BLaER1 (cell line): Measurements from ENCODE around the gene SLC15A5.

Experiments
- H3K27ac ChIP-seq: shearing (Covaris generic); formaldehyde crosslinking; 2 replicates; pipeline ENCODE4 v1.8.1; 2022
- H3K27me3 ChIP-seq: shearing (Covaris generic); formaldehyde crosslinking; 2 replicates; pipeline ENCODE4 v1.8.1; 2022
- H3K36me3 ChIP-seq: shearing (Covaris generic); formaldehyde crosslinking; 2 replicates; pipeline ENCODE4 v1.8.1; 2022
- H3K4me1 ChIP-seq: shearing (Covaris generic); formaldehyde crosslinking; 2 replicates; pipeline ENCODE4 v1.8.1; 2022
- H3K4me2 ChIP-seq: shearing (Covaris generic); formaldehyde crosslinking; 2 replicates; pipeline ENCODE4 v1.8.1; 2022
- H3K4me3 ChIP-seq: shearing (Covaris generic); formaldehyde crosslinking; 2 replicates; pipeline ENCODE4 v1.8.1; 2022
- H3K9ac ChIP-seq: shearing (Covaris generic); formaldehyde crosslinking; 2 replicates; pipeline ENCODE4 v1.8.1; 2022
- H3K9me3 ChIP-seq: shearing (Covaris generic); formaldehyde crosslinking; 2 replicates; pipeline ENCODE4 v1.8.1; 2022
- H4K20me1 ChIP-seq: shearing (Covaris generic); formaldehyde crosslinking; 2 replicates; pipeline ENCODE4 v1.8.1; 2022
- Cebpa-rat ChIP-seq: shearing (Covaris generic); IDR thresholded peaks from 2 replicates; pipeline ENCODE4 v1.8.1; 2022

SLC15A5 gene

DNA sequence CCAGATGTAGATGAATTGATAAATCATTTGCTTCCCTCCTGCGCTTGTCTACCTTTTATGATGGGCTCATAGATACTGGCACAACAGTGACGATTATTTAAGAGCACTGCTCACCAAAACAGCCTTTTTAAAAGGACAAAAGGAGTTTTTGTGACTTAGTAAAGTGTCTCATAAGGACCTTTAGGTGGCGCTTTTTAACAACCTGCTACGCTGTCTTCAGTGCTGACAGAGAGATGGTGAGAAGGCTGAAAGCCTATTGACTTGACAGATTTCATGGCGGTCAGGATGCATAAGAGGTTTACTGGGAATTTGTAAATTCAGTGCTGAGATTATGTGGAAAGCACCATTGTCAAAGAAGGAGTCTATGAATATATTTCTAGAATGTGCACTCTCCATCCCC lies 87.6 kb downstream of the SLC15A5 start:
- no peak overlapping the region for H3K4me3 ChIP-seq
- no peaks in the 10 kb centered on the region for H3K4me1 ChIP-seq
- TF ChIP-seq Cebpa-rat: no peak
- H3K36me3 ChIP-seq: no peaks in the 10 kb centered on the region
- H3K9me3 ChIP-seq: no peaks in the 10 kb centered on the region
- H3K9ac ChIP-seq: no peak overlapping the region
- H4K20me1 ChIP-seq: no peaks in the 10 kb centered on the region
- H3K4me2 ChIP-seq: no peak overlapping the region
- no peaks in the 10 kb centered on the region for H3K27me3 ChIP-seq
- no peak overlapping the region for H3K27ac ChIP-seq

DNA sequence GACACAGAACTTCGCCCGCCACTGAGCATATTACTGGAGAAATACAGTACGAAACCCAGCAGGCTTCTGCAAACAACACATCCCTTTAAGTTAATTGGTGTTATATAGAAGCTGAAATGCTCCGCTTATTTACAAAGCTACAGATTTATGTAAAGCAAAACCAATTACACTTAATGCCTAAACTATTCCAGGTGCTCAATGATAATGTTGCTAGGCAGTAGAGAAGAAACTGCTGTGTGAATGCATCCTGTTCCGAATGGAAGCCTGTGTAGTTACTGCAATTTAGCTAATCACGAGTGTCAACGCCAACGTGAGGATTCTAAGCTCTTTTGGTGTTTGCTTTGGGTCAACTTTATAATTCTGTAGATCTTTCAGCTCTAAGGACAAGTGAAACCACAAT lies 89.8 kb downstream of the SLC15A5 start:
- Histone ChIP-seq H3K36me3 (no peaks in the 10 kb centered on the region), H3K4me3 (no peak overlapping the region), H3K4me1 (no peaks in the 10 kb centered on the region), H3K9me3 (no peaks in the 10 kb centered on the region), H3K4me2 (no peak overlapping the region), H3K27me3 (no peaks in the 10 kb centered on the region), H3K9ac (no peak overlapping the region), H4K20me1 (no peaks in the 10 kb centered on the region), H3K27ac (no peak overlapping the region)
- no peak for TF ChIP-seq Cebpa-rat

DNA sequence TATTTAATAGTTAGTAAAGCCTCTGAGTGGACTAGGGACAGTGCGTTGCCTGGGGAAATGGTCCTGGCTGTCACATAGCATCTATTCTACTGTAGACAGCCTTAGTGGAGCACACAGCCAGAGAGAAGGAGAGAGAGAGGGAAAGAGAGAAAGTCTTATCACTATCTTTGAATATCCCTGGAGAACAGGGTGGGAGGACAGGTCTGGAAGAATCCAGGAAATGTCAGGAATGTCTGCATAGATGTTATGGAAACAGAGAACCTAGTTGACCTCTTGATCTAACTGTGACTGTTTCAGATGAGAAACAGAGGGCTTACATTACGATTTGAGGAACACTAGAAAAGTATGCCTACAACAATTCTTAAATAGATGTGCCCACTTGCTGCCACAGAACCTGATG lies 92.8 kb downstream of the SLC15A5 start:
- H3K4me1 ChIP-seq: no peaks in the 10 kb centered on the region
- TF ChIP-seq Cebpa-rat: no peak
- no peak overlapping the region for H3K9ac ChIP-seq
- H3K4me3 ChIP-seq: no peak overlapping the region
- H3K9me3 ChIP-seq: no peaks in the 10 kb centered on the region
- no peak overlapping the region for H3K27ac ChIP-seq
- H4K20me1 ChIP-seq: no peaks in the 10 kb centered on the region
- no peaks in the 10 kb centered on the region for H3K36me3 ChIP-seq
- H3K4me2 ChIP-seq: no peak overlapping the region
- H3K27me3 ChIP-seq: no peaks in the 10 kb centered on the region

DNA sequence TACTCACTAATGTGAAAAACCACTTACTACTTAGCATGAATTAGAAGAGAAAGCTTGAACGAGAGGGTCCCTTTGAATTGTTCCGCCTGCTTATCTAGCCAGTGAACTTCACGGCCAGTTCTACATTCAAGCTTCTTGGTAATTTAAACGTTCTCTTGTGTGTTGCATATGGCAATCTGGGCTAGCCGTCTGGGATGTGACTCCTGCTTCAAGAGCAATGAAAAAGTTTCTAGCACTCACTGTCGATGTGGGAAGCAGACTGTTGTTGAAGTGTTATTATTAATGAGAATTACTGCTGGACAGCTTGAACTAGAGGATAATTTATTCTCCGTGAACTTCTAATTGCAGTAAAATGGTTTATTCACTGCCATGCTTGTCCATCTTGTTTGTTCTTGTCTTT lies 93.9 kb downstream of the SLC15A5 start:
- Histone ChIP-seq H3K4me1 (no peaks in the 10 kb centered on the region), H3K27me3 (no peaks in the 10 kb centered on the region), H3K27ac (no peak overlapping the region), H3K9me3 (no peaks in the 10 kb centered on the region), H3K36me3 (no peaks in the 10 kb centered on the region), H3K4me3 (no peak overlapping the region), H3K4me2 (no peak overlapping the region), H4K20me1 (no peaks in the 10 kb centered on the region), H3K9ac (no peak overlapping the region)
- TF ChIP-seq Cebpa-rat: no peak

DNA sequence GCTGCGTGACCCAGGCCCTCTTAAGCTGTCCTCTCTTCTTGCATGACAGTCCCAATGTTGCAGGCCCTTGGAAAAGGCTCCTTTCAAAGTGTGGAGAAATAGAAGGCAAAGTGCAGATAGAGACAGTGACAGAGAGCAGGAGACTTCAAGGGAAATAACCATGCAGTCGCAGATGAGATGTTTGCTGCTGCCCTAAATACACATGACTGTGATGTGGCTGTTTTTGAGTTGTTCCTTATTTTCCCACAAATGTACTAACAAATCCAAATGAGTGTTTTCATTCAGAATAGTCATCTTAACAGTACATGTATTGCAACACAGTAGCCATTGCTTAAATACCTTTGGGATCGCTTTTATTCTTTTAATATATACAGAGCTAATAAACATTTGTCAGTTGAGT lies 101.6 kb downstream of the SLC15A5 start:
- no peak for TF ChIP-seq Cebpa-rat

DNA sequence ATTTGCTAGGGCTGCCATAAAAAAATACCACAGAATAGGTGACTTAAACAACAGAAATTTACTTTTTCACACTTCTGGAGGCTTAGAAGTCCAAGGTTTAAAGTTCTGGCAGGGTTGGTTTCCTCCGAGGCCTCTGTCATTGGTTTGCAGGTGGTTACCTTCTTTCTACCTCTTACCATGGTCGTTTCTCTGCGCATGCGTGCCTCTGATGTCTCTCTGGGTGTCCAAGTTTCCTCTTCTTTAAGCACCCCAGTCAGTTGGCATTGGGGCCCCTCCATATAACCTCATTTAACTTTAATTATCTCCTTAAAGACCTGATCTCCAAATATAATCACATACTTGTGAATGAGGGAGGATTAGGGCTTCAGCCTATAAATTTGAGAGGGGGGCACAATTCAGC lies 103.2 kb downstream of the SLC15A5 start:
- TF ChIP-seq Cebpa-rat: no peak
- Histone ChIP-seq H3K4me2 (no peak overlapping the region), H3K9me3 (no peaks in the 10 kb centered on the region)

More for the DNA sequence above, 101.6 kb downstream of the SLC15A5 start:
- Histone ChIP-seq H3K9ac (no peak overlapping the region), H4K20me1 (no peaks in the 10 kb centered on the region), H3K4me3 (no peak overlapping the region), H3K27me3 (no peaks in the 10 kb centered on the region), H3K9me3 (no peaks in the 10 kb centered on the region), H3K4me2 (no peak overlapping the region), H3K36me3 (no peaks in the 10 kb centered on the region), H3K4me1 (no peaks in the 10 kb centered on the region), H3K27ac (no peak overlapping the region)

DNA sequence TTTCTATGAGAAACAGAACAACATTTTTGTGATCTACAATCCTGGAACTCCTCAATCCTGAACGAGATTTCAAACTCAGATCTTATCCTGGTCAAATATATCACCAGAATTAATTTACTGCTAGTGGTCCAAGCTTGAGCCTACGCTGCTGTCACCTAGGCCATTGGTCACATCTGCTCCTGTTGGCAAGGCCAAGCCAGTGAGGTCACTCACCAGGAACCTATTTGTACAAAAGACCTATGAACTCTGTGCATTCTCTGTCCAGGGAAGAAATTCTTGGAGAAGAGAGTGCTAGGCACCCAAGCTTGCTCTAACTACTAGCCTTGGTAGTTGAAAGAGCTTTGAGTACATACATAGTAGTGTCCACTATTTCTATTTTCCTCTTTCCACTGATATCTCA lies 106.1 kb downstream of the SLC15A5 start:
- Histone ChIP-seq H3K9ac (no peak overlapping the region), H3K27me3 (no peaks in the 10 kb centered on the region), H3K36me3 (no peaks in the 10 kb centered on the region), H3K4me3 (no peak overlapping the region), H3K27ac (no peak overlapping the region), H3K9me3 (no peaks in the 10 kb centered on the region), H4K20me1 (no peaks in the 10 kb centered on the region), H3K4me1 (no peaks in the 10 kb centered on the region), H3K4me2 (no peak overlapping the region)
- TF ChIP-seq Cebpa-rat: no peak

More for the DNA sequence above, 103.2 kb downstream of the SLC15A5 start:
- Histone ChIP-seq H3K27me3 (no peaks in the 10 kb centered on the region), H3K9ac (no peak overlapping the region), H3K4me1 (no peaks in the 10 kb centered on the region), H4K20me1 (no peaks in the 10 kb centered on the region), H3K36me3 (no peaks in the 10 kb centered on the region), H3K27ac (no peak overlapping the region), H3K4me3 (no peak overlapping the region)

DNA sequence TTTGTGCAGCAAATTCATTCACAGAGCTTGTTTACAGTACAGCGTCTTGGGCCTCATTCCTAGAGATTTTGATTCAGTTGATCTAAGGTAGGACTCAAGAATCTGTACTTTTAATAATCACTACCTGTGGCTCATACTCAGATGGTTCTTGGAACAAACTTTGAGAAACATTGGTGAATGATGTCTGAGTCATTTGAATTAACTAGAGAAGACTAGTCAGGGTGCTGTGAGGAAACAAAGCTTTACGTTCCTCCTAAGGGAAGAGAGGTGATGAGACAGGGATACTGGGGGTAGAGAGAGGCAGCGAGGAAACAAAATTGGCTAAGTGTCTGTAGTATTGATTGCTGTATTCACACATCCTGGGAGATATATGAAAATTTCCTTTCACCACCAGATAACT lies 109.4 kb downstream of the SLC15A5 start:
- no peak for TF ChIP-seq Cebpa-rat
- Histone ChIP-seq H3K9ac (no peak overlapping the region), H3K4me2 (no peak overlapping the region), H3K36me3 (no peaks in the 10 kb centered on the region), H3K9me3 (no peaks in the 10 kb centered on the region), H3K27me3 (no peaks in the 10 kb centered on the region), H3K4me1 (no peaks in the 10 kb centered on the region), H4K20me1 (no peaks in the 10 kb centered on the region), H3K4me3 (no peak overlapping the region), H3K27ac (no peak overlapping the region)

DNA sequence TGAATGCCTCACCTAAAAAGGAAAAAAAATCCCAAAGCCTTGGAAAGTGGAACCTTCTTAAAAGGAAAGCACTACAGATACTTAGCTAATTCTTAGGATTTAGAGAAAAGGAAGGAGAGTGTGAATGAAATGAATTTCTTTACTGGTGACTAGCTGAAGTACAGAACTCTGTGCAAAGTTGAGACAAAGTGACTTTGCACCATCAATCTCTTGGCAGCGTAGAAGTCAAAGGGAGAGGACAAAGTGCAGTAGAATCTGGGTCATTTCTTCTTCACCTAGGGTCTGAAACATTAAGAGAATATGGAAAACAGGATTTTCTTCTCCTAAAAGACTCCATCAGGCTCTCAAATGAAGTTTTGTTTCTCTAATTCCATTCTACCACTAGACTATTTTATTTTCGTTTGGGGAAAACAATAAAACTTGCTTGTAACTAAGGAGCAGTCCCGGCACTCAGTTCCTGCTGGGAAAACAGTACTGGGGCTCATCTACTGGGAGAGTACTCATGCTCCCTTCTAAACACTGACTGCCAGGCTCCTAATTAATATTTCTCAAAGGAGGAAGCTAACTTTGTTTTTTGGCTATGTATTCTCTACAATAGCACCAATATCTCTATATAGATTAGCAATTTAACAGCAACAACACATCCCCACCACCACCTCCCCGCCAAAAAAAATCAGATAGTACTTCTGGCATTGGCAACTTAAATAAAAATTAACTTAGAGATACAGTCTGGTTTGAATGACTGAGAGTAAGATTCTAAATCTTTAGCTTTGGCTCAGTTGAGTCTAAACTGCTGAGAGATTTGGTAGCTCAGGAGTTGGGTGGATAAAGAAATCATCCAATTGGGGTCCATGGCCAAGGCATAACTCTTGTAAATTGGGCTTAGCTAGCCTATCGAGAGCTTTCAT lies 110.7 kb downstream of the SLC15A5 start:
- Histone ChIP-seq H4K20me1 (no peaks in the 10 kb centered on the region), H3K9me3 (no peaks in the 10 kb centered on the region), H3K36me3 (no peaks in the 10 kb centered on the region), H3K27me3 (no peaks in the 10 kb centered on the region), H3K4me3 (no peak overlapping the region), H3K4me2 (no peak overlapping the region), H3K4me1 (no peaks in the 10 kb centered on the region), H3K9ac (no peak overlapping the region), H3K27ac (no peak overlapping the region)
- no peak for TF ChIP-seq Cebpa-rat

DNA sequence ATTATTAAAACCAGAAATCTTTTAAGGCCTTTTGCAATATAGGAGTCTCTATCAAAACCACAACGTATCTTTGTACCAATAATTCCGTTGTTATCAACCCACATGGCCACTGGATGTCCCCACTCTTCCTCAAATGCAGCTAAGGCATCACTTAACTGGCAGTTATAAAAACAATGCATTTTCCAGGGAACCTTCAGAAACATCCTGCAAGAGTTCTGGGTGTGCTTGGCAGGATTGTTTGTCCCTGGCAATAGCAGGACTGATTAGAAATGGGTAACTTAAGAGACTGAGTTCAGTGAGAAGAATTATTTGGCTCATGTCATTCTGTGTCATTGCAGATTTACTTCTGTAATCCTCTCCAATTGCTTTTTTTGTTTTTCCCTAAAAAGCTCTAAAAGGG lies 112.0 kb downstream of the SLC15A5 start:
- no peaks in the 10 kb centered on the region for H4K20me1 ChIP-seq
- no peak overlapping the region for H3K4me2 ChIP-seq
- no peaks in the 10 kb centered on the region for H3K9me3 ChIP-seq

More for the DNA sequence above, 112.0 kb downstream of the SLC15A5 start:
- Histone ChIP-seq H3K27ac (no peak overlapping the region), H3K4me1 (no peaks in the 10 kb centered on the region), H3K36me3 (no peaks in the 10 kb centered on the region), H3K4me3 (no peak overlapping the region), H3K9ac (no peak overlapping the region), H3K27me3 (no peaks in the 10 kb centered on the region)
- TF ChIP-seq Cebpa-rat: no peak
